ENCODE data around the gene MYO1D. TPM values are rescaled to one million over a fixed set of nuclear protein-coding genes. Genes with fewer than 3 reads are reported as not detected.
A peak's percentile ranks its signal among the peaks of the same experiment; 100 is the strongest.

Gene MYO1D
- total RNA-seq, 1 donor from 2014 or later, result 36.9 TPM

DNA sequence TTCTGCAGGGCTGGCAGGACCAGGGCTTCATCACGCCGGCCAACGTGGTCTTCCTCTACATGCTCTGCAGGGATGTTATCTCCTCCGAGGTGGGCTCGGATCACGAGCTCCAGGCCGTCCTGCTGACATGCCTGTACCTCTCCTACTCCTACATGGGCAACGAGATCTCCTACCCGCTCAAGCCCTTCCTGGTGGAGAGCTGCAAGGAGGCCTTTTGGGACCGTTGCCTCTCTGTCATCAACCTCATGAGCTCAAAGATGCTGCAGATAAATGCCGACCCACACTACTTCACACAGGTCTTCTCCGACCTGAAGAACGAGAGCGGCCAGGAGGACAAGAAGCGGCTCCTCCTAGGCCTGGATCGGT lies 388.8 kb downstream of the MYO1D start:
- Mint-ChIP-seq H3K9me3 (ENCODE audit: low read depth) (no peaks in the 10 kb centered on the region), H3K27ac (no peak overlapping the region), H3K4me1 (ENCODE audit: low read depth) (peaks cover 25% of the 10 kb centered on the region), H3K4me3 (ENCODE audit: low read depth) (peak overlapping the region; percentile 83), H3K27me3 (no peaks in the 10 kb centered on the region), H3K36me3 (ENCODE audit: insufficient read depth) (peaks cover 2% of the 10 kb centered on the region)
- TF ChIP-seq CTCF (IDR thresholded peaks at IDR 0.05; ENCODE audit: unreplicated experiment), result no peak
- no peak for DNase-seq (ENCODE audit: low spot score, unreplicated experiment)

DNA sequence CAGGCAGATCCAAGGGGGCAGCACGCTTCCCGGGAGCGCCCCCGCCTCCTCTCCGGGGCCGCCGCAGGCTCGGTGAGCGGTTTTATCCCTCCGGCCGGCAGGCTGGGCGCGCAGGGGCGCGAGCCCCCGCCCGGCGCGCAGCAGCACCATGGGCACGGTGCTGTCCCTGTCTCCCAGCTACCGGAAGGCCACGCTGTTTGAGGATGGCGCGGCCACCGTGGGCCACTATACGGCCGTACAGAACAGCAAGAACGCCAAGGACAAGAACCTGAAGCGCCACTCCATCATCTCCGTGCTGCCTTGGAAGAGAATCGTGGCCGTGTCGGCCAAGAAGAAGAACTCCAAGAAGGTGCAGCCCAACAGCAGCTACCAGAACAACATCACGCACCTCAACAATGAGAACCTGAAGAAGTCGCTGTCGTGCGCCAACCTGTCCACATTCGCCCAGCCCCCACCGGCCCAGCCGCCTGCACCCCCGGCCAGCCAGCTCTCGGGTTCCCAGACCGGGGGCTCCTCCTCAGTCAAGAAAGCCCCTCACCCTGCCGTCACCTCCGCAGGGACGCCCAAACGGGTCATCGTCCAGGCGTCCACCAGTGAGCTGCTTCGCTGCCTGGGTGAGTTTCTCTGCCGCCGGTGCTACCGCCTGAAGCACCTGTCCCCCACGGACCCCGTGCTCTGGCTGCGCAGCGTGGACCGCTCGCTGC lies 389.3 kb downstream of the MYO1D start:
- peak overlapping the region; percentile 83 for H3K4me3 Mint-ChIP-seq (ENCODE audit: low read depth)
- no peak for TF ChIP-seq CTCF (IDR thresholded peaks at IDR 0.05; ENCODE audit: unreplicated experiment)
- no peaks in the 10 kb centered on the region for H3K9me3 Mint-ChIP-seq (ENCODE audit: low read depth)
- peak overlapping the region; percentile 87 for H3K27ac Mint-ChIP-seq
- H3K36me3 Mint-ChIP-seq (ENCODE audit: insufficient read depth), result peaks cover 2% of the 10 kb centered on the region
- no peaks in the 10 kb centered on the region for H3K27me3 Mint-ChIP-seq
- H3K4me1 Mint-ChIP-seq (ENCODE audit: low read depth), result peaks cover 25% of the 10 kb centered on the region
- DNase-seq (ENCODE audit: low spot score, unreplicated experiment), result no peak

DNA sequence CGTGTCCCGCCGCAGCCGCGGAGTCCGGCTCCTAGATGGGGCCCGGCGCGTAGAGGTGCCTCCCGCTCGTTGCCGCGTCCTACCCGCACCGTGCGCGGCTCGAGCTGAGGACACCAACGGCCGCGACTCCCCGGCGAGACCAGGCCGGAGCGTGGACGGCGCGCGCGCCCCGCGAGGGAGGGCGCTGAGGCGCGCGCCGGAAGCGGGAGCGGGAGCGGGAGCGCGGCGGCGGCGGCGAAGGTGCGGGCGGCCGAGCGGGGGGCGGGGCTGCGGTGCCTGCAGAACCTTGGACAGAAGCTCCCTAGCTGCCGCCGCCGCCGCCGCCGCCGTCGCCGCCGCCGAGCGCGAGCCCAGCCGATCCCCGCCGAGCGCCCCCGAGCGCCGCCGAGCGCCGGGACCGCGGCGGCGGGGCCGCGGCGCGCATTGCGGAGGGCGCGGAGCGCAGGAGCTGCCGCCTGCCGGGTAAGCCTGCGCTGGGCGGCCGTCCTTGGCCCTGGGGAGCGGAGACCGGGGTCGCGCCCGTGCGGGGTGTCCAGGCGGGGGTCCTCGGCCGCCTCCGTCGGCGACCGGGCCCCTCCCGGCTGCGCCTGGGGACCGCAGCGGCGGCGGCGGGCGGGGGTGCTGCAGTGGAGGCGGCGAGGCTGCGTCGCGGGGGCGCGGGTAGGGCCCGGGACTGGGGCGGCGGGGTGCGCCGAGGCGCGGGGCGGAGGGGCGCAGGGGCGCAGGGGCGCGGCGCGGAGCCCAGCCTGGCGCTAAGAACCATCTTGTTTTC lies 390.0 kb downstream of the MYO1D start, which contains the start of gene CDK5R1:
Gene CDK5R1, plus strand, starts transcription at position 293 of the 772 bp plus-strand sequence. CDS start 628 bp downstream, outside the sequence.
- no peaks in the 10 kb centered on the region for H3K9me3 Mint-ChIP-seq (ENCODE audit: low read depth)
- peaks cover 25% of the 10 kb centered on the region for H3K4me1 Mint-ChIP-seq (ENCODE audit: low read depth)
- no peaks in the 10 kb centered on the region for H3K27me3 Mint-ChIP-seq
- H3K36me3 Mint-ChIP-seq (ENCODE audit: insufficient read depth), result peaks cover 5% of the 10 kb centered on the region
- H3K4me3 Mint-ChIP-seq (ENCODE audit: low read depth), result peak within 1 kb of the TSS; percentile 83
- DNase-seq (ENCODE audit: low spot score, unreplicated experiment), result peak; percentile 73
- H3K27ac Mint-ChIP-seq, result peak within 1 kb of the TSS; percentile 87
- TF ChIP-seq CTCF (IDR thresholded peaks at IDR 0.05; ENCODE audit: unreplicated experiment), result no peak

DNA sequence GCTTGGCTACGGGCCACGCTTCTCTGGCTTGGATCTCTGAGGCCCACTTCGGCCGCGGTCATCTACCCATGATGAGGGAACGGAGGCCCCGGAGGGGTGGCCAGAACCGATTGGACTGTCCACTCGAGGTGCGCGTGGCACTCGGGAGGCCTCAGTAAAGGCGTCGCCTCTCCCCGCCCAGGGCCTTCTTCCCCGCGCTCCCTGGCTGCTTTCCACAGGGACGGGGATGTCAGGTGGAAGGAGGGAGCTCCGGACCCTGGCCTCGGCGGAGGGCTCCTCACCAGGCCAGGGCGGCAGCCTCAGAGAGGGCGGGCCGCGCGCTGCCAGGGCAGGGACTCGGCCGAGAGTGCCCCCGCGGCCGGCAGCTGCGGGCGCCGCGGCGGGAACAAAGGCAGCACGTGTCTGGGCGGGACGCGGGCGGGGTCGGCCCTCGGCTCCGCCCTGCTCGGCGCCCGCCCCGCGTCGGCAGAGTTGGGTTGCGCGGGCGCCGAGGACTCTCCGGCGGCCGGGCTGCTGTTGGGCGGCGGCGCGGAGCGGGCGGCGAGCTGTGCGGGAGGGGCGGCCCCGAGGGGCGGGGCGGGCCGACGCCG lies 390.7 kb downstream of the MYO1D start:
- Mint-ChIP-seq H3K36me3 (ENCODE audit: insufficient read depth) (peaks cover 10% of the 10 kb centered on the region), H3K27me3 (no peaks in the 10 kb centered on the region), H3K9me3 (ENCODE audit: low read depth) (no peaks in the 10 kb centered on the region), H3K27ac (peak overlapping the region; percentile 64), H3K4me3 (ENCODE audit: low read depth) (peak overlapping the region; percentile 69), H3K4me1 (ENCODE audit: low read depth) (peaks cover 25% of the 10 kb centered on the region)
- TF ChIP-seq CTCF (IDR thresholded peaks at IDR 0.05; ENCODE audit: unreplicated experiment), result no peak
- DNase-seq (ENCODE audit: low spot score, unreplicated experiment), result peak; percentile 54

Measured in progenitor cell of endocrine pancreas (in vitro differentiated cells).